T-helper 2 cell treated with Interferon-gamma antibody and Interleukin-4, amounts not matched to agents 5 μg/mL and 100 μg/mL, for 36 hours (primary cell): ENCODE results near the gene CELF1.
"Not testable (repeated sequence)": the region's sequence is repeated elsewhere in the genome, so short reads cannot be mapped to it uniquely, and the experiment has no call there.

Source experiments
- DNase-seq: peaks from one replicate; pipeline ENCODE4 v3.0.0; 2021; ENCODE audit warnings: low spot score
- H3K27ac Mint-ChIP-seq: one replicate; pipeline ENCODE4 v1.8.0; 2021; ENCODE audit warnings: mild to moderate bottlenecking, mixed read lengths
- H3K27me3 Mint-ChIP-seq: one replicate; pipeline ENCODE4 v1.8.0; 2021; ENCODE audit warnings: low read depth, mixed read lengths
- H3K36me3 Mint-ChIP-seq: one replicate; pipeline ENCODE4 v1.8.0; 2021; ENCODE audit warnings: low read depth, mixed read lengths
- H3K4me1 Mint-ChIP-seq: one replicate; pipeline ENCODE4 v1.8.0; 2021; ENCODE audit warnings: low read depth, mixed read lengths
- H3K4me3 Mint-ChIP-seq: one replicate; pipeline ENCODE4 v1.8.0; 2022; ENCODE audit warnings: mild to moderate bottlenecking, moderate library complexity, mixed read lengths
- H3K9me3 Mint-ChIP-seq: one replicate; pipeline ENCODE4 v1.8.0; 2021; ENCODE audit warnings: mixed read lengths

CELF1 gene

GRCh38 chr11:47464483-47464882, 88.4 kb downstream of the CELF1 start:
- no peak for DNase-seq
- H3K4me1 Mint-ChIP-seq = peaks cover 4% of the 10 kb centered on the region
- H3K36me3 Mint-ChIP-seq = peaks cover 27% of the 10 kb centered on the region
- no peaks in the 10 kb centered on the region for H3K27me3 Mint-ChIP-seq
- no peaks in the 10 kb centered on the region for H3K9me3 Mint-ChIP-seq
- H3K4me3 Mint-ChIP-seq = no peak overlapping the region
- no peak overlapping the region for H3K27ac Mint-ChIP-seq

GRCh38 chr11:47461876-47462275, 91.1 kb downstream of the CELF1 start:
- Mint-ChIP-seq H3K9me3 (no peaks in the 10 kb centered on the region), H3K36me3 (peaks cover 12% of the 10 kb centered on the region), H3K27ac (no peak overlapping the region), H3K4me3 (no peak overlapping the region), H3K4me1 (no peaks in the 10 kb centered on the region), H3K27me3 (no peaks in the 10 kb centered on the region)
- no peak for DNase-seq

DNA sequence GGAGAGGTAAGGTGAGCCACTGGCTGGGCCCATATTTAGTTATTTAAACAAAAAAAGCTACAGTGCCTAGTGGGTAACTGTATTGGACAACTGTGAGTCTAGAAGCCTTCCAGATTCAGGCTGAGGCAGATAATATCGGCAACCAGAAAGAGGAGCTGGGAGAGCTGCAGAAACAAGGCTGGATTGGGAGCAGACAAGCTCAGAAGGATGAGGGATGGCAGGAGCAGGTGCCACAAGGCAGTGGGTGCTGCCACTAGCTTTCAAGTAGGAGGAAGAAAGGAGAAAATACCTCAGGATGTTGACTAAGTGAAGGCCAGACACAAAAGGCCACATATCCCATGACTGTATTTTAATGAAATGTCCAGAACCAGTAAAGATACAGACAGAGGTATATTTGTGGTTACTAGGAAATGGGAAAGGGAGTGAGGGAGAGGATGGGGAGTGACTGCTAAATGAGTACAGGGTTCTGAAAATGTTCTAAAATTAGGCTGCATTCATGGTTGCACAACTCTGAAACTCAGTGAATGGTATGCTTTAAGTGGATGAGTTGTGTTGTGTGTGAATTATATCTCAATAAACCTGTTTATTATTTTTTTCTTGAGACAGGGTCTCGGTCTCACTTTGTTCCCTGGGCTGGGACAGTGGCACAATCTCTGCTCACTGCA, 92.2 kb downstream of the CELF1 start:
- H3K36me3 Mint-ChIP-seq = peaks cover 10% of the 10 kb centered on the region
- no peak overlapping the region for H3K4me3 Mint-ChIP-seq

GRCh38 chr11:47454258-47454671, 98.7 kb downstream of the CELF1 start:
- not testable (repeated sequence) for H3K36me3 Mint-ChIP-seq, H3K4me1 Mint-ChIP-seq, H3K27ac Mint-ChIP-seq, H3K9me3 Mint-ChIP-seq, H3K4me3 Mint-ChIP-seq, H3K27me3 Mint-ChIP-seq
- DNase-seq = peak; percentile 61

More for the DNA sequence above, 92.2 kb downstream of the CELF1 start:
- no peaks in the 10 kb centered on the region for H3K9me3 Mint-ChIP-seq
- H3K27me3 Mint-ChIP-seq = no peaks in the 10 kb centered on the region
- no peak overlapping the region for H3K27ac Mint-ChIP-seq
- no peaks in the 10 kb centered on the region for H3K4me1 Mint-ChIP-seq
- DNase-seq = no peak

DNA sequence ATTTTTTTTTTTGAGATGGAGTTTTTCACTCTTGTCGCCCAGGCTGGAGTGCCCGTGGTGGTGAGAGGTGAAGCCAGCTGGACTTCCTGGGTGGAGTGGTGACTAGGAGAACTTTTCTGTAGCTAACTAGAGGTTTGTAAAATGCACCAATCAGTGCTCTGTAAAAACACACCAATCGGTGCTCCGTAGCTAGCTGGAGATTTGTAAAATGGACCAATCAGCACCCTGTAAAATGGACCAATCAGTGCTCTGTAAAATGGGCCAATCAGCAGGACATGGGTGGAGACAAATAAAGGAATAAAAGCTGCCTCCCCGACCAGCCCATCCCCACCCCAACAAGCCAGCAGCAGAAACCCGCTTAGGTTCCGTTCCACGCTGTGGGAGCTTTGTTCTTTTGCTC, 99.6 kb downstream of the CELF1 start:
- Mint-ChIP-seq H3K4me1 (peaks cover 4% of the 10 kb centered on the region), H3K4me3 (no peak overlapping the region), H3K9me3 (no peaks in the 10 kb centered on the region), H3K27me3 (no peaks in the 10 kb centered on the region), H3K27ac (no peak overlapping the region), H3K36me3 (no peaks in the 10 kb centered on the region)
- DNase-seq = no peak

DNA sequence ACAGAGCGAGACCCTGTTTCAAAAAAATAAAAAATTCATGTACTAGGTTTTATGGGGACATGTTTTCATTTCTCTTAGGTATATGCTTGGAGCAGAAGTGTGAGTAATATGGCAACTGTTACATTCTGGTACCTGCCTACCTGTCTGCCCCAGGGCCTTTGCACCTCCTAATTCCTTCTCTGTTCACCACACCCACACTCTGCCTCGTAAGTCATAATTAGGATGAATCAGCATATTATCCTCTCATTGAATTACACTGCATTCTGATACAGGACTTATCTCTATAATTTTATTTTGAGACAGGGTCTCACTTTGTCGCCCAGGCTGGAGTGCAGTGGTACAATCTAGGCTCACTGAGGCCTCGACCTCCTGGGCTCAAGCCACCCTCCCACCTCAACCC, 100.9 kb downstream of the CELF1 start:
- no peaks in the 10 kb centered on the region for H3K9me3 Mint-ChIP-seq
- H3K4me3 Mint-ChIP-seq = no peak overlapping the region
- no peaks in the 10 kb centered on the region for H3K36me3 Mint-ChIP-seq
- DNase-seq = no peak
- peaks cover 4% of the 10 kb centered on the region for H3K4me1 Mint-ChIP-seq
- no peak overlapping the region for H3K27ac Mint-ChIP-seq
- no peaks in the 10 kb centered on the region for H3K27me3 Mint-ChIP-seq

DNA sequence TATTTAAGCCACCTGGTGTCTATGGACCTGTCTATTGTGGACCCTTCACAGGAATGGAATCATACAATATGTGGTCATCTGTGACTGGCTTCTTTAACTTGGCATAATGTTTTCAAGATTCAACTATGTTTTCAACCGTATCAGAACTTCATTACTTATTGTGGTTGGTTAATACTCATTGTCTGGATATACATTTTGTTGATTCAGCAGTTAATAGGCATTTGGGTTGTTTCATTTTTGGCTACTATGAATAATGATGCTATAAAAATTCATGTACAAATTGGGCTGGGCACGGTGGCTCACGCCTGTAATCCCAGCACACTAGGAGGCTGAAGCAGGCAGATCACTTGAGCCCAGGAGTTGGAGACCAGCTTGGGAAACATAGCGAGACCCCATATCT, 101.5 kb downstream of the CELF1 start:
- Mint-ChIP-seq H3K27ac (no peak overlapping the region), H3K36me3 (no peaks in the 10 kb centered on the region), H3K4me3 (no peak overlapping the region), H3K9me3 (no peaks in the 10 kb centered on the region), H3K4me1 (peaks cover 4% of the 10 kb centered on the region), H3K27me3 (no peaks in the 10 kb centered on the region)
- no peak for DNase-seq

DNA sequence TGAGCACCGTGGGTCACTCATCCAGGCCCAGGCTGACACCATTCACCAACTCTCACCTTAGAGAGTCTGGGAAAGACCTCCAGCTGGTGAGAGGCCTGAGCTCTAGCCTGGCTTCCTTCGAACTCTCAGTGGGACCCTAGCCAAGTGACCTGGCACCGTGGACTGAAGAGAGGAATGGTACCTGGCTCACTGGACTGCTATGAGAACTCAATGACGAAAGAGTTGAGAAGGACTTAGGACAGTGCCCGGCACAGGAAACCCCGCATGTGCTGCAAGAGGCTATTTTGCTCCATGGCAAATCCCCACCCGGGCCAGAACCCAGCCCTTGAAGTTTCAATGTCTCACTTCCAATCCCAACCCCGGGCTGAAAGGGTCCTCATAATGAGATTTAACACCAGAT, 103.4 kb downstream of the CELF1 start:
- peaks cover 4% of the 10 kb centered on the region for H3K4me1 Mint-ChIP-seq
- DNase-seq = no peak
- H3K36me3 Mint-ChIP-seq = no peaks in the 10 kb centered on the region
- H3K27ac Mint-ChIP-seq = no peak overlapping the region
- H3K9me3 Mint-ChIP-seq = no peaks in the 10 kb centered on the region
- no peak overlapping the region for H3K4me3 Mint-ChIP-seq
- H3K27me3 Mint-ChIP-seq = no peaks in the 10 kb centered on the region

DNA sequence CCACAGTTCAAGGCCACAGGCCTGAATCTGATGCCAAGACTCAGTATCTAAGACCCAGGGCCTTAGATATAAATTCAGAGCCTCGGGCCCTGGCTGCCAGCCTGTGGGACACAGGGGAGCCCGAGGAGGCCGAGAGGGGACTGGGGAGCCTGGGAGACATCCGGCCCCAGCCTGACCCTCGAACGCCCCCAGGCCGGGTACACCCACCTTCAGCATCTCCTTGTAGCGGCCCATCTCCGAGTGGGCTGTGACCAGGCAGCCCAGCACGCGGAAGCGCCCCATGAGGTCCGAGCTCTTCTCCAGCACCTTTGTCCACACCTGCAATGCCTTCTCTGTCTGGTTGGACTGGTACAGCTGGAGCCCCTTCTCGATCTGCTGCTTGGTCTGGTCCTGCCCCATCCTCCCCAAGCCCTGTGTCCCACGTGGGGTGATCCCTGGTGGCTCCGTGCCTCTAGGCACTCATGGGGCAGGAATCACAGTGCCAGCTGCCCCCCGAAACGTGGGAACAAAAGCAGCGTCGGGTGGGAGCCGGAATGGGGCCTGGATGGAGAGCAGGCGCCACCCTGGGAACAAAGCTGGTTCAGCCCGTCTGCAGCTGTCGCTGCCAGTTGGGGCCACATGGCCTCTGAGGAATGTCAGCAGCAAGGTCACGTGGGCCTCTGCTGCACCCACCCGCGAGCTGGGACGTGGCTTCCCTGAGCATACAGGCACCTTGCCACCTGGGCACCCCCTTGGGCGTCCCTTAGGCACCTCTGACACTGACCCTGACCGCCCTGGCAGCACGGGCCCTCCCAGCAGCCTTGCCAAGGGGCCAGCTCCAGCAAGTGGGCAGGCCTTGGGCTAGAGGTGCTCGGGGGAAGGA, 104.1 kb downstream of the CELF1 start, which contains the start of gene RAPSN:
Gene RAPSN, minus strand, starts transcription at position 571 of the 862 bp plus-strand sequence. Its CDS starts 172 bp downstream, at position 399.
- DNase-seq = no peak
- Mint-ChIP-seq H3K4me1 (no peaks in the 10 kb centered on the region), H3K9me3 (no peaks in the 10 kb centered on the region), H3K4me3 (no peak within 1 kb of the TSS), H3K27ac (no peak within 1 kb of the TSS), H3K27me3 (no peaks in the 10 kb centered on the region), H3K36me3 (no peaks in the 10 kb centered on the region)

DNA sequence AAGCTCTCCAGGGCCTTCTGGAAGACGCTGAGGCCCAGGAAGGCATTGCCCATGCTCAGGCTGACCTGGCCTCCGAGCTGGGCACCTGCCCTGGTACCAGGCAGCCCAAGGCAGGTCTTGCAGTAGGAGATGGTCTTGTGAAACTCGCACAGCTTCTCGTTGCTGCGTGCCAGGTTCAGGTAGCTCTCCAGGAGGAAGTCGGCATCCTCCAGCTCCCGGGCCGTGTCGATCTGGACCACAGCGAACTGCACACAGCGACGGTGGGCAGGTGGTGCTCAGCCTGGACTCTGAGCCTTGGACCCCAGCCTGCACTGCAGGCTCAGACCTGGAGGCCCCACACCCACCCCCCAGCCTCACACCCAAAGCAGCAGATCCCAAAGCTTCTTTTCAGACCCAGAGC, 105.0 kb downstream of the CELF1 start:
- H3K27me3 Mint-ChIP-seq = no peaks in the 10 kb centered on the region
- H3K4me1 Mint-ChIP-seq = no peaks in the 10 kb centered on the region
- no peak overlapping the region for H3K27ac Mint-ChIP-seq
- DNase-seq = no peak
- H3K36me3 Mint-ChIP-seq = no peaks in the 10 kb centered on the region
- H3K4me3 Mint-ChIP-seq = no peak overlapping the region
- no peaks in the 10 kb centered on the region for H3K9me3 Mint-ChIP-seq

- Mint-ChIP-seq H3K4me1 (no peaks in the 10 kb centered on the region), H3K9me3 (no peaks in the 10 kb centered on the region), H3K4me3 (no peak overlapping the region), H3K36me3 (no peaks in the 10 kb centered on the region), H3K27me3 (no peaks in the 10 kb centered on the region), H3K27ac (no peak overlapping the region)
- no peak for DNase-seq
Measured at GRCh38 chr11:47446833-47447232, 106.1 kb downstream of the CELF1 start.

DNA sequence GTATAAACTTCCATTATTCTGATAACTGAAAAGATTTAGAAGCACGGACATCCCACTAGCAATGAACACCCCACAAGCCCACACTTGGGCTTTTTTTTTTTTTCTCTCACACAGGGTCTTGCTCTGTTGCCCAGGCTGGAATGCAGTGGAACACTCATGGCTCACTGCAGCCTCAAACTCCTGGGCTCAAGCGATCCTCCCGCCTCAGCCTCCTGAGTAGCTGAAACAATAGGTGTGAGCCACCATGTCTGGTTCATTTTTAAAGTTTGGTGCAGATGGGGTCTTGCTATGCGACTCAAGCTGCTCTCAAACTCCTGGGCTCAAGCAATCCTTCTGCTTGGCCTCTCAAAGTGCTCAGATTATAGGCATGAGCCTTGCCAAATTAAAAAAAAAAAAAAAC, 107.1 kb downstream of the CELF1 start:
- Mint-ChIP-seq H3K4me3 (no peak overlapping the region), H3K9me3 (no peaks in the 10 kb centered on the region)

DNA sequence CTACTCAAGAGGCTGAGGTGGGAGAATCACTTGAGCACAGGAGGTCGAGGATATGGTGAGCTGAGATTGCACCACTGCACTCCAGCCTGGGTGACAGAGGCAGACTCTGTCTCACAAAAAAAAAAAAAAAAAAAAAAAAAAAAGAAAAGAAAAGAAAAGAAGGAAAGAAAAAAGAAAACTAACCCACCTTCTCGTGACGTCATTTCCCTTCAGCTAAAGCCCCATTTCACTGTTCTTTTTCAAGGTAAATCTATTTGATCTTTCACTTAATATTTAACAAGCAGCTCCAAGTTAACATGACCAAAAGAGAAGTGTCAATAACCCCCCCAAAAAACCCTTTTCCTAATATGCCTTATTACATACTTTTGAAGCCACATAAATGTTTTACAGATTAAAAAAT, 109.1 kb downstream of the CELF1 start:
- no peak overlapping the region for H3K27ac Mint-ChIP-seq
- no peak for DNase-seq
- H3K27me3 Mint-ChIP-seq = no peaks in the 10 kb centered on the region
- no peaks in the 10 kb centered on the region for H3K9me3 Mint-ChIP-seq
- no peaks in the 10 kb centered on the region for H3K4me1 Mint-ChIP-seq
- H3K4me3 Mint-ChIP-seq = no peak overlapping the region
- no peaks in the 10 kb centered on the region for H3K36me3 Mint-ChIP-seq

More for the DNA sequence above, 107.1 kb downstream of the CELF1 start:
- DNase-seq = no peak
- H3K36me3 Mint-ChIP-seq = no peaks in the 10 kb centered on the region
- H3K27ac Mint-ChIP-seq = no peak overlapping the region
- no peaks in the 10 kb centered on the region for H3K4me1 Mint-ChIP-seq
- no peaks in the 10 kb centered on the region for H3K27me3 Mint-ChIP-seq

DNA sequence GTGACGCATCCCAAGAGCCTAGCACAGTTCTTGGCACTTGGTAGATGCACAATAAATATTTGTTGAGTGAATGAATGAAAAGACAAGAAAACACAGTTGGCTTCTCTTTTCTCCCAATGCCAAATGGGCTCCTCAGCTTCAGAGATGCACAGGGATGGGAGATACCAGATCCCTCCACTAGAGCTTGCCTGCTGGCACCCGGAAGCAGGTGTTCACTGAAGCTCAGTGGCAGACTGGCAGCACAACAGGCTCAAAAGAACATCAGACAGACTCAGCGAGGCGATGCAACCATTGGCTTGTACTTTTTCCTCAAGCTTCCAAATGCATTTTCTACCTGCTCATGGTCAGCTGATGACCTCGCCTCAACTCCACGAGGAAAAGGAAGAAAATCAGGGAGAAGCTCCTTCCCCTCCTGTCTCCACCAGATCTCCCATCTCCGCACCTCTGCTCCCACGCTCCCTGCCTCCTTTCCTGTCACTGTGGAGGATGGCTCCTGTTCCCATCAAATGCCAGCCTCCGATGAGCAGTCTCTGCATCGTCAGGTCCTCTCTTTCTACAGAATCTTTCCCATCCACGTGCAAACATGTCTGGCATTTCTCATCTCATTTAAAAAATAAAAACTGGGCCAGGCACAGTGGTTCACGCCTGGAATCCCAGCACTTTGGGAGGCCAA, 109.8 kb downstream of the CELF1 start:
- H3K27ac Mint-ChIP-seq = no peak overlapping the region
- no peak overlapping the region for H3K4me3 Mint-ChIP-seq
- no peaks in the 10 kb centered on the region for H3K9me3 Mint-ChIP-seq
- H3K4me1 Mint-ChIP-seq = no peaks in the 10 kb centered on the region
- no peaks in the 10 kb centered on the region for H3K27me3 Mint-ChIP-seq
- no peak for DNase-seq
- no peaks in the 10 kb centered on the region for H3K36me3 Mint-ChIP-seq
